Esophagus squamous epithelium (tissue), 5 donors: Measurements from ENCODE around the gene RNF215. TPM values are rescaled to one million over a fixed set of nuclear protein-coding genes. Genes with fewer than 3 reads are reported as not detected.

Source experiments
- DNase-seq: peaks from one replicate; lab custom pipeline; 2025; lab: John Stamatoyannopoulos, UW
- H3K27ac ChIP-seq, 4 donors: fragments of 200-600 bp; sonication (generic); one replicate each; pipeline ENCODE4 v1.5.1; 2016 to 2019; ENCODE audit warnings: mild to moderate bottlenecking in 1 of 4
- H3K27me3 ChIP-seq, 4 donors: fragments of 200-600 bp; sonication (generic); 1 replicate in 3 of 4; 2 replicates in 1 of 4; pipeline versions ENCODE4 v1.5.1 to v1.6.0; 2017 to 2021; ENCODE audit warnings: antibody characterized with exemption in 1 of 4
- H3K36me3 ChIP-seq, 3 donors: fragments of 200-600 bp; sonication (generic); one replicate each; pipeline ENCODE4 v1.5.1; 2016 to 2019
- H3K4me1 ChIP-seq, 3 donors: fragments of 200-600 bp; sonication (generic); one replicate each; pipeline ENCODE4 v1.5.1; 2017 to 2019
- H3K4me3 ChIP-seq, 4 donors: fragments of 200-600 bp; sonication (generic); 1 replicate in 3 of 4; 2 replicates in 1 of 4; pipeline ENCODE4 v1.5.1; 2016 to 2019; ENCODE audit warnings: mild to moderate bottlenecking in 2 of 4, moderate library complexity in 1 of 4
- H3K9me3 ChIP-seq, 3 donors: fragments of 200-600 bp; sonication (generic); one replicate each; pipeline ENCODE4 v1.5.1; 2016 to 2019
- CTCF ChIP-seq, 6 experiments: fragments of 450-650 bp in 4 of 6; fragments of 200-600 bp in 2 of 6; sonication (generic) in 2 of 6; IDR thresholded peaks; one replicate each; pipeline ENCODE4 v1.5.1; 2016 to 2019; ENCODE audit warnings: antibody characterized with exemption in 6 of 6, mild to moderate bottlenecking in 4 of 6, moderate library complexity in 4 of 6
- POLR2A ChIP-seq, 4 donors: fragments of 450-650 bp; IDR thresholded peaks; one replicate each; pipeline ENCODE4 v1.6.1; 2017; ENCODE audit warnings: antibody characterized with exemption in 4 of 4, mild to moderate bottlenecking in 4 of 4, moderate library complexity in 3 of 4
- WGBS, 2 donors: methylation state at CpG; one replicate each; pipeline ENCODE4 v1.1.5; 2018; 5-methylcytosine and 5-hydroxymethylcytosine counted together
- intact Hi-C: fragments of 100-400 bp; cut with DNase I; formaldehyde crosslinking; loops from one replicate; pipeline ENCODE4 v1.15.0; 2022
- total RNA-seq, 4 donors: library from RNA; depleted of rRNA; stranded (reverse); fragments of >200 nt; gene quantifications; one replicate each; pipeline ENCODE4 v1.1.0, GENCODE V29; 2016
- donor health status: DM: yes; HTN: yes; CAD: no.

RNF215 gene
- total RNA-seq, 4 donors from 2014 or later: 2.3 to 8.4 (median 3.9) TPM

GRCh38 chr22:30335236-30335635 lies 52.0 kb downstream of the RNF215 start:
- no peaks in the 10 kb centered on the region for H3K4me1 ChIP-seq
- no peak overlapping the region for H3K27ac ChIP-seq
- intact Hi-C loops: no loop called here
- no peak overlapping the region for H3K4me3 ChIP-seq
- TF ChIP-seq CTCF (IDR thresholded peaks at IDR 0.05): no peak
- no peak for TF ChIP-seq POLR2A (IDR thresholded peaks at IDR 0.05)
- H3K27me3 ChIP-seq: no peaks in the 10 kb centered on the region
- DNase-seq: no peak
- H3K36me3 ChIP-seq: peaks cover 72 to 100% (median 75%) of the 10 kb centered on the region in 3 donors
- WGBS, 2 donors: 100% methylated on average over 1 of the region's 1 CpG; no CpG with 5 or more reads in 1 of the 2 donors
- H3K9me3 ChIP-seq: no peaks in the 10 kb centered on the region

GRCh38 chr22:30334646-30335045 lies 52.6 kb downstream of the RNF215 start:
- WGBS, 2 donors: 93 to 100% methylated on average over 1 to 3 of the region's 4 CpGs
- no peak for DNase-seq
- intact Hi-C loops: no loop called here
- Histone ChIP-seq H3K9me3 (no peaks in the 10 kb centered on the region), H3K27ac (no peak overlapping the region), H3K4me3 (no peak overlapping the region), H3K27me3 (no peaks in the 10 kb centered on the region), H3K4me1 (no peaks in the 10 kb centered on the region), H3K36me3 (peaks cover 66 to 100% (median 70%) of the 10 kb centered on the region in 3 donors)
- no peak for TF ChIP-seq POLR2A (IDR thresholded peaks at IDR 0.05)
- no peak for TF ChIP-seq CTCF (IDR thresholded peaks at IDR 0.05)

- no peak for DNase-seq
- no peak overlapping the region for H3K4me3 ChIP-seq
- no peaks in the 10 kb centered on the region for H3K9me3 ChIP-seq
- no peak overlapping the region for H3K27ac ChIP-seq
- H3K36me3 ChIP-seq: peaks cover 57 to 93% (median 60%) of the 10 kb centered on the region in 3 donors
- 72 to 78% methylated on average over 3 of the region's 3 CpGs for WGBS, 2 donors
- no peaks in the 10 kb centered on the region for H3K27me3 ChIP-seq
- H3K4me1 ChIP-seq: no peaks in the 10 kb centered on the region
- intact Hi-C loops: no loop called here
- TF ChIP-seq CTCF (IDR thresholded peaks at IDR 0.05) (no peak), POLR2A (IDR thresholded peaks at IDR 0.05) (no peak)
These were observed 53.5 kb downstream of the RNF215 start for GRCh38 chr22:30333707-30334087.

GRCh38 chr22:30332994-30333706 lies 54.1 kb downstream of the RNF215 start:
- Histone ChIP-seq H3K9me3 (no peaks in the 10 kb centered on the region), H3K36me3 (peaks cover 51 to 88% (median 55%) of the 10 kb centered on the region in 3 donors), H3K4me3 (no peak overlapping the region), H3K4me1 (peaks cover 0 to 5% (median 0%) of the 10 kb centered on the region in 3 donors), H3K27me3 (no peaks in the 10 kb centered on the region), H3K27ac (no peak overlapping the region)
- TF ChIP-seq POLR2A (IDR thresholded peaks at IDR 0.05) (no peak), CTCF (IDR thresholded peaks at IDR 0.05) (no peak)
- no peak for DNase-seq
- WGBS, 2 donors: 86 to 97% methylated on average over 2 of the region's 2 CpGs
- intact Hi-C loops: no loop called here

GRCh38 chr22:30332551-30332950 lies 54.7 kb downstream of the RNF215 start:
- Histone ChIP-seq H3K4me1 (peaks cover 0 to 11% (median under 1%) of the 10 kb centered on the region in 3 donors), H3K9me3 (no peaks in the 10 kb centered on the region), H3K27me3 (no peaks in the 10 kb centered on the region), H3K36me3 (peaks cover 45 to 82% (median 49%) of the 10 kb centered on the region in 3 donors), H3K27ac (no peak overlapping the region), H3K4me3 (no peak overlapping the region)
- TF ChIP-seq POLR2A (IDR thresholded peaks at IDR 0.05): no peak
- TF ChIP-seq CTCF (IDR thresholded peaks at IDR 0.05): no peak
- intact Hi-C loops: no loop called here
- WGBS, 2 donors: 59 to 92% methylated on average over 2 of the region's 5 CpGs
- no peak for DNase-seq
